ENCODE results near the gene FOXP3. TPM values are rescaled to one million over a fixed set of nuclear protein-coding genes. Genes with fewer than 3 reads are reported as not detected.
A peak's percentile ranks its signal among the peaks of the same experiment; 100 is the strongest.

The FOXP3 gene
- total and polyA plus RNA-seq, 2 experiments from 2014 or later, result 0.11 to 0.28 TPM

GRCh38 chrX:49271341-49271740 lies 6.8 kb upstream of the FOXP3 start:
- Mint-ChIP-seq H3K27me3 (ENCODE audit: insufficient read depth, low read depth, poor library complexity) (peaks cover 10% of the 10 kb centered on the region), H3K27ac (peak overlapping the region; percentile 86), H3K9me3 (no peaks in the 10 kb centered on the region; the same call in 1 of the 3 replicates), H3K36me3 (ENCODE audit: low read depth) (peaks cover 23% of the 10 kb centered on the region), H3K4me3 (peak overlapping the region; percentile 66), H3K4me1 (peaks cover 34% of the 10 kb centered on the region)
- no peak overlapping the region for H3K27ac ChIP-seq (ENCODE audit: low read depth)
- H3K36me3 ChIP-seq (ENCODE audit: insufficient read depth), result no peaks in the 10 kb centered on the region
- H3K9me2 ChIP-seq (ENCODE audit: insufficient read depth), result no peaks in the 10 kb centered on the region
- no peaks in the 10 kb centered on the region for H3F3A ChIP-seq (replicated peaks; ENCODE audit: low read depth)
- no peaks in the 10 kb centered on the region for H3K27me3 ChIP-seq (ENCODE audit: insufficient read depth)
- TF ChIP-seq POLR2AphosphoS5 (IDR thresholded peaks at IDR 0.05; ENCODE audit: low read depth) (no peak), REST (IDR thresholded peaks at IDR 0.05; ENCODE audit: unreplicated experiment) (no peak), NANOG (IDR thresholded peaks at IDR 0.05; ENCODE audit: borderline replicate concordance) (no peak)
- no peak overlapping the region for H2AFZ ChIP-seq
- ATAC-seq, result no peak
- H3K4me2 ChIP-seq, result peak overlapping the region; percentile 68; the same call in 1 of the 2 replicates
- no peaks in the 10 kb centered on the region; the same call in 1 of the 2 replicates for H4K20me1 ChIP-seq (replicated peaks; ENCODE audit: insufficient read depth)
- peaks cover 3% of the 10 kb centered on the region; the same call in 1 of the 2 replicates for H3K4me1 ChIP-seq (ENCODE audit: insufficient read depth)
- peak overlapping the region; percentile 62; the same call in 1 of the 2 replicates for H3K4me3 ChIP-seq
- DNase-seq (ENCODE audit: low spot score), result no peak
- H3K79me2 ChIP-seq (replicated peaks; ENCODE audit: insufficient read depth), result peaks cover 29% of the 10 kb centered on the region

DNA sequence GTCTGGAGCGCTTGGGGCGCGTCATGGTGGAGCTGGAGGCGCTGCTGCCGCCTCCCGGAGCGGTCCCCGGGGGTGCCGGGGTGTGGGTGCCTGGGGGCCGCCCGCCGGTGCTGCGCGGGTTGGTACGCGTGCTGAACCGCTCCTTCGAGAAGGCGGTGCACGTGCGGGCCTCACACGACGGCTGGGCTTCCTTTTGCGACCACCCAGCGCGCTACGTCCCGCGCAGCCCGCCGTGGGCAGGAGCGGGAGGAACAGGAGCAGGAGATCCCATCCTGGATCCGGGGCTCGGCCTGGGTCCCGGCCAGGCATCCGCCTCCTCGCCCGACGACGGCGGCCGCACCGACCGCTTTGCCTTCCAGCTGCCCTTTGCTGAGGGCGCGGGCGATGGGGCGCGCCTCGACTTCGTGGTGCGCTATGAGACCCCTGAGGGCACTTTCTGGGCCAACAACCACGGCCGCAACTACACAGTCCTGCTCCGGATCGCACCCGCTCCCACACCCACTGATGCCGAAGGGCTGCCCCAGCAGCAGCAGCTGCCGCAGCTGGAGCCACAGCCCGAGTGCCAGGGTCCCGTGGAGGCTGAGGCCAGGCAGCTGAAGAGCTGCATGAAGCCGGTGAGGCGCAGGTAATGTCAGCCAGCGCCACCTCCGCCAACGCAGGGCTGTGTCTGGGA lies 5.9 kb upstream of the FOXP3 start:
- Mint-ChIP-seq H3K9me3 (no peaks in the 10 kb centered on the region; the same call in 1 of the 3 replicates), H3K27ac (no peak overlapping the region), H3K27me3 (ENCODE audit: insufficient read depth, low read depth, poor library complexity) (peaks cover 10% of the 10 kb centered on the region), H3K4me1 (peaks cover 34% of the 10 kb centered on the region), H3K4me3 (peak overlapping the region; percentile 66), H3K36me3 (ENCODE audit: low read depth) (peaks cover 23% of the 10 kb centered on the region)
- DNase-seq (ENCODE audit: low spot score) (peak; percentile 13), ATAC-seq (no peak)
- Histone ChIP-seq H3K9me2 (ENCODE audit: insufficient read depth) (no peaks in the 10 kb centered on the region), H4K20me1 (replicated peaks; ENCODE audit: insufficient read depth) (no peaks in the 10 kb centered on the region; the same call in 1 of the 2 replicates), H3K27ac (ENCODE audit: low read depth) (0 out of 2 replicates have a peak overlapping the region, but pooled peaks have one; percentile 45), H3K4me3 (peak overlapping the region; percentile 62), H3F3A (replicated peaks; ENCODE audit: low read depth) (no peaks in the 10 kb centered on the region), H3K79me2 (replicated peaks; ENCODE audit: insufficient read depth) (peaks cover 29% of the 10 kb centered on the region), H3K4me2 (peak overlapping the region; percentile 68), H3K4me1 (ENCODE audit: insufficient read depth) (peaks cover 3% of the 10 kb centered on the region; the same call in 1 of the 2 replicates), H2AFZ (no peak overlapping the region), H3K36me3 (ENCODE audit: insufficient read depth) (no peaks in the 10 kb centered on the region), H3K27me3 (ENCODE audit: insufficient read depth) (no peaks in the 10 kb centered on the region)
- TF ChIP-seq ZNF331 (CRISPR knock-in tag; IDR thresholded peaks at IDR 0.05; ENCODE audit: low read depth) (no peak), STAT1 (IDR thresholded peaks at IDR 0.05; ENCODE audit: unreplicated experiment) (no peak), ZNF462 (CRISPR knock-in tag; IDR thresholded peaks at IDR 0.05) (no peak), EZH2 (IDR thresholded peaks at IDR 0.05; ENCODE audit: low read depth, unreplicated experiment) (no peak), NANOG (IDR thresholded peaks at IDR 0.05; ENCODE audit: borderline replicate concordance) (no peak)
- TF ChIP-seq, protein P1, sequence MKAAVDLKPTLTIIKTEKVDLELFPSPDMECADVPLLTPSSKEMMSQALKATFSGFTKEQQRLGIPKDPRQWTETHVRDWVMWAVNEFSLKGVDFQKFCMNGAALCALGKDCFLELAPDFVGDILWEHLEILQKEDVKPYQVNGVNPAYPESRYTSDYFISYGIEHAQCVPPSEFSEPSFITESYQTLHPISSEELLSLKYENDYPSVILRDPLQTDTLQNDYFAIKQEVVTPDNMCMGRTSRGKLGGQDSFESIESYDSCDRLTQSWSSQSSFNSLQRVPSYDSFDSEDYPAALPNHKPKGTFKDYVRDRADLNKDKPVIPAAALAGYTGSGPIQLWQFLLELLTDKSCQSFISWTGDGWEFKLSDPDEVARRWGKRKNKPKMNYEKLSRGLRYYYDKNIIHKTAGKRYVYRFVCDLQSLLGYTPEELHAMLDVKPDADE (IDR thresholded peaks at IDR 0.05), result no peak
